Measurements from ENCODE around the gene C1orf87.

GRCh38 chr1:60068393-60069045 is 5.1 kb downstream of the C1orf87 start:
- TF ChIP-seq CTCF (IDR thresholded peaks at IDR 0.05; ENCODE audit: insufficient read depth, low read length, poor library complexity, severe bottlenecking) = no peak
- no peak for TF ChIP-seq EZH2phosphoT487 (conservative IDR thresholded peaks at IDR 0.05; ENCODE audit: low read length)

Data from SU-DHL-6 (cell line).